Occipital lobe (tissue), 2 donors: ENCODE results near the gene LHCGR. TPM values are rescaled to one million over a fixed set of nuclear protein-coding genes. Genes with fewer than 3 reads are reported as not detected.
"Not testable (repeated sequence)": the region's sequence is repeated elsewhere in the genome, so short reads cannot be mapped to it uniquely, and the experiment has no call there.

ENCODE experiments used
- DNase-seq: peaks from one replicate; lab custom pipeline; 2025; lab: John Stamatoyannopoulos, UW
- total RNA-seq: library from RNA; depleted of rRNA; stranded (reverse); fragments of >200 nt; gene quantifications from one replicate; pipeline ENCODE4 v1.2.3, GENCODE V29; 2014

Gene LHCGR
- total RNA-seq, 1 donor from 2014 or later, result 0.16 TPM

DNA sequence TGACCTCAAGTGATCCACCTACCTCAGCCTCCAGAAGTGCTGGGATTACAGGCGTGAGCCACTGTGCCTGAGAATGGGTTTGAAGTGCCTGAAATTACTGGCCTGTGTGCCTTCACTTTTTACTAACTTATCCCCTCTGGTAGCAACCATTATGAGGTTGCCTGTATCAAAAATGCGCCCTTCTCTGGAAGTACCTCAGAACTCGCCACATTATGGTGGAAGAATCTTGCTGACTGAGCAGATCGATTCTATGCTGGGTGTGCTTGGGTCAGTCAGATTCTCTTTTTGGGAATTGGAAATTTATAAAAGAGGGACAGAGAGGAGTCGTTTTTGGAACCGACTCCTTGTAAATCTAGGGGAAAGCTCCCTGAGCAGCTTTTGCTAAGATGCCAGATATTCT lies 8.2 kb downstream of the LHCGR start:
- no peak for DNase-seq

- DNase-seq, result not testable (repeated sequence)
Observed at GRCh38 chr2:48739236-48739635, 16.3 kb downstream of the LHCGR start.

DNA sequence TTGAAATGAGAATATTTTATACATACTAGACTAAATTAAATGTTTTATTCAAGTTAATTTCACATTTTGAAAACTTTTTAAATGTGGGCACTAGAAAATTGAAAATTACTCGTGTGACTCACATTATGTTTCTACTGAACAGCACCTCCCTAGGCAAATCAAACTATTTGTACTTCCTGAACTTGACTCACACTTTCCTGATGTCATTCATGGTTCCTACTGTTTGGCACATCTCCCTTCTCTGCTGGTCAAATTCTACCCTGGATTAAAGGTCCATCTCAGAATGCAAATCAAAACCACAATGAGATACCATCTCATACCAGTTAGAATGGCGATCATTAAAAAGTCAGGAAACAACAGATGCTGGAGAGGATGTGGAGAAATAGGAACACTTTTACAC lies 16.7 kb downstream of the LHCGR start:
- no peak for DNase-seq

DNA sequence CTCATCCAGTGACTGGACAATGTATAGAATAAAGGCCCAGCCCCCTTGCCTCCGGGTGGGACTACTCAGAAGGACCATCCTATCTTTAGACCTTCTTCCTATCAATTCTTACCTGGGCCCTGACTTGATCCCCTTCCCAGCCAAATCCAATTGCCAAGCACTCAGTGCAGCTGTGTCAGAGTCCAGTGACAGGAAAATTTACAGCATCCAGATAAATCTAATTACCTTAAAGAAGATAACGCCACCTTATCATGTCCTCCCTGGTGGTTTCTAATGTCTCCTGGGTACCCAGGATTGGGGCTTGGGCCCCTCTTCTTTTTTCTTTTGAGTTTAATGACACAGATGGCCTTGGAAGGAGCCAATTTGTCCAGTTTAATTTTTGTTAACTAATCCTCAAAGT lies 19.3 kb downstream of the LHCGR start:
- no peak for DNase-seq

DNA sequence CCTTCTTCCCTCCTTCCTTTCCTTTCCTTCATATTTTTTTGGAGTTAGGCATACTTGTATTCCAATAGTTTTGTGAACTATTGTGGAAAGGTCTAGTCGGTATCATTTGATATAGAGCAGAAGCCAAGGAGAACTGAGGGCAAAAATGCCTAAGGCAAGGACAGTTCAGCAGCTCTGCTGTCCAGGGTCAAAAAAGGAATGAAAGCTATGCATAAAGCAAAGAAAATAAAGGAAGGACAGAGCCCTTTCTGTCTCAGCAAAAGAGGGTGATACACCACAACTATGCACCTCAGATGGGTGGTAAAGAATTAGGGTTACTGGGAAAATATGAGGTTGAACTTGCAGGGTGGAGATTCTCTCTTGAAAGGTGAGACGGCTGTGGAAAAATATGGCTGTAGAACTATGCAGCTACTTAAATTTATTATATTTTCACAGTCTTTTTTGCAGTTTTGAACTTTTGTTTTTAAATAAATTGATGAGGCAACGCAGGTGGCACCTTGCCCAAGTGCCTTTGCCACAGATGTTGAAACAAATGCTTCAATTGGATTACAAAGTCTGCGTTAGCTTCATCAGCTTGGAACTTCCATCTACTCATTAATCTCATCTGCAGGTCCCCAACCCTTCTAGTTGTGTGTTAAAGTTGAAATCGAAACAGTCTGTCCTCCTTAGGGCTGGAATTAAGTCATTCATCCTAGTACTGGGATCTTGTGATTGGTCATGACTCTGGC lies 20.8 kb downstream of the LHCGR start:
- no peak for DNase-seq

- DNase-seq, result no peak
Observed at GRCh38 chr2:48733067-48733503, 22.4 kb downstream of the LHCGR start.

DNA sequence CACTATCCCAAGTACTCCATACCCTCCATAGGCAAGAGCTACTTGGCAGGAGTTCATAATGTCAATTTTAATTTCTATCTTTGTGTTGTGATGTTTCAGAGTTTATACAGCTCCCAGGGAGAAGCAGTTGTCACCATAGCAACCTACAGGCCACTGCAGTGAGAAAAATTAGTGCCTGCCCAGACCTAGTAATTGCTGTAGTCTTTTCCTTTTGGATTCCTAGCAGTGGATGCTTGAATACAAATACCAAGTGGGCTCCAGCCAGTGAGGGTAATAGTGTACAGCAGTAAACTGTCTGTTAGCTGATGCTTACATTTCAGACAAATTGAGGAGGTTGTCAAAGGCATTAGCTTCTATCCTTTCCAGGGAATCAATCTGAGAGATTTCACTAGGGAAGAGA lies 26.7 kb downstream of the LHCGR start:
- DNase-seq, result no peak

GRCh38 chr2:48728295-48728694 lies 27.2 kb downstream of the LHCGR start:
- DNase-seq, result no peak

DNA sequence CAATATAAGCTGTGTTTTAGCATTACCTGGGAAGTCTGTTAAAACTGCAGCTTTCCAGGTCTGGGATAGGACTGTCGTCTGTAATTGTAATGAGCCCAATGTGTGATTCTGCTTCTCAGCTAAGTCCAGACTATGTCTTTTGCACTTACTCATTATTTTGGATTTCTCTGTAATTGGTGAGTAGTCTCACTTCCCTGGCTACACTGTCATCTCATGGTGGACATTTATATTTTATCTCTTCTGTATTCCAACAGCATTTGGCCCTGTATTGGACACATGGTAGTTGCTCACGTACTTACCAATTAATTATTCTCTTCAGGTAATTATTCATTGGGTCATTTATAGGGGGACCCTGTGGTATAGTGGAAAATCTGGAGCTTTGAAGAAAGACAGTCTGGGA lies 28.0 kb downstream of the LHCGR start:
- no peak for DNase-seq

- no peak for DNase-seq
Observed at GRCh38 chr2:48725696-48726494, 29.6 kb downstream of the LHCGR start.

GRCh38 chr2:48724278-48724677 lies 31.2 kb downstream of the LHCGR start:
- DNase-seq, result no peak

- DNase-seq, result no peak
Observed at GRCh38 chr2:48723129-48723528, 32.4 kb downstream of the LHCGR start.

DNA sequence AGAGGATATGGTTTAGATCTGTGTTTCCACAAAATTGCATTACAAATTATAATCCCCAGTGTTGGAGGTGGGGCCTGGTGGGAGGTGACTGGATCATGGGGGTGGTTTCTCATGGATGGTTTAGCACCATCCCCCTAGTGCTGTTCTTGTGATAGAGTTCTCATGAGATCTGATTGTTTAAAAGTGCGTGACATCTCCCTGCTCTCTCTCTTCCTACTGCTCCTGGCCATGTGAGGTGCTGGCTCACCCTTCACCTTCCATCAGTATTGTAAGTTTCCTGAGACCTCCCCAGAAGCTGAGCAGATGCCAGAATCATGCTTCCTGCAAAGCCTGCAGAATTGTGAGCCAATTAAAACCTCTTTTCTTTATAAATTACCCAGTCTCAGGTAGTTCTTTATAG lies 33.1 kb downstream of the LHCGR start:
- no peak for DNase-seq

- DNase-seq, result no peak
Observed at GRCh38 chr2:48721158-48721557, 34.4 kb downstream of the LHCGR start.

- DNase-seq, result no peak
Observed at GRCh38 chr2:48719480-48720177, 35.9 kb downstream of the LHCGR start.

DNA sequence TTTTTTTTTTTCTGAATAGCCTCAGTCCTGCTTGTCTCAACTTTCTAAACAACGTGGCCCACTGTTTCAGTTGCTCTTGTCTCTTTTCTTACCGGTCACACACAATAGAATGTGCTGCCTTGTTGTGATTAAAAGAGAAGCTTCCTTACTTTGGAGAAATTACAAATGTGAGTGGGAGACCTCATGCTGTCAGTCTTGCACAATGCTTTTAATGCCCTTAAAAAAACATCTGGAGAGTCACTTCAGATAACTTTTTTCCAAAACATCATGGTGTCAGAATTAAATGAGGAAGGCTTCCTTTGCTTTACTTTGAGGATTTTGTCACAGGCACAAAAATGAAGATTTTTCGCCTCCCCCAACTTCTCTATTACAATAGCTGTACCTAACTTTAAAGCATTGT lies 37.7 kb downstream of the LHCGR start:
- no peak for DNase-seq

DNA sequence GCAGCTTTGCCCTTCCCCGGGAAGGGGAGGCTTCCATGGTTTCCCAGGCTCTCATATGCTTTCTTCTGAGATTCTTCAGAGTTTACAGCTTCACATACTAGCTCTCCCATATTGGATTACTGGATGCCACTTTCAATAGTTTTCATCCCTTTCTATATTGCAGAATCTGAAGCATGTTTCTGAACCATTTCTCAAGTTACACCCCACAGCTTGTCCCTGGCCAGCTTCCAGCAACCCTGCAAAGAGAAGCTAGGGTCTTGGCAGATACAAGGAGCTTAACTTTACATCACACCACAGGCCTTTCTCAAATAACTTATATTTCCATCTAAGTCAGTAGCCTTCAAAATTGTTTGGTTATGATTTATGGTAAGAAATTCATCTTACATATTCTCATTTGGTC lies 39.6 kb downstream of the LHCGR start:
- no peak for DNase-seq

GRCh38 chr2:48715042-48715899 lies 40.3 kb downstream of the LHCGR start:
- no peak for DNase-seq

DNA sequence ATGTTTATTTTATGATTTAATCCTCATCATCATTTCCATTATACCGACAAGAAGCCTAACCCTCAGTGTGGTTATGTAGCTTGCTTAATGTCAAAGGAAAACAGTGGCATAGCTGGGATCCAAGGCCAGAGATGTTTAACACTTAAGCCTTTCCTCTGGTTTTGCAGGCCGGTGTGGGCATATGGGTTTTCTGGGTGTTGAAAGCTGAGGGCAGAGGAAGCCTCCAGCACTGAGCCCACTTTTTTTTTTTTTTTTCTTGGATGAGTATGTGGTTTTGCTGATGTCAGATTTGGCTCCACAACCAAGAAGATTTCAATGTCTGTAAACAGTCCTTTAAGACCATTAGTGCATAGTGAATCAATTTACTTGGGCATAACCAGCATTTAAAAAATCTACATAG lies 41.3 kb downstream of the LHCGR start:
- no peak for DNase-seq

- no peak for DNase-seq
Observed at GRCh38 chr2:48713647-48714046, 41.9 kb downstream of the LHCGR start.

- DNase-seq, result no peak
Observed at GRCh38 chr2:48712151-48712550, 43.4 kb downstream of the LHCGR start.
